ENCODE data around the gene TTLL8.

TTLL8 gene

GRCh38 chr22:49969751-49970527 is 88.2 kb downstream of the TTLL8 start:
- no peak for DNase-seq (ENCODE audit: low read depth in 2 of 3, low spot score in 1 of 3)

- DNase-seq (ENCODE audit: low read depth in 2 of 3, low spot score in 1 of 3): no peak
Observed at GRCh38 chr22:49968831-49969661, 89.1 kb downstream of the TTLL8 start.
